Stimulated activated CD8-positive, alpha-beta memory T cell treated with anti-CD3 and anti-CD28 coated beads, Interleukin-2, amount 100 ng/mL, for 48 hours (primary cell): ENCODE results near the gene CD207.
A peak's percentile ranks its signal among the peaks of the same experiment; 100 is the strongest.

Experiments used
- DNase-seq, 2 donors: peaks; one replicate each; pipeline ENCODE4 v3.0.0-alpha.2; 2020; ENCODE audit warnings: low read depth in 2 of 2

CD207 gene

DNA sequence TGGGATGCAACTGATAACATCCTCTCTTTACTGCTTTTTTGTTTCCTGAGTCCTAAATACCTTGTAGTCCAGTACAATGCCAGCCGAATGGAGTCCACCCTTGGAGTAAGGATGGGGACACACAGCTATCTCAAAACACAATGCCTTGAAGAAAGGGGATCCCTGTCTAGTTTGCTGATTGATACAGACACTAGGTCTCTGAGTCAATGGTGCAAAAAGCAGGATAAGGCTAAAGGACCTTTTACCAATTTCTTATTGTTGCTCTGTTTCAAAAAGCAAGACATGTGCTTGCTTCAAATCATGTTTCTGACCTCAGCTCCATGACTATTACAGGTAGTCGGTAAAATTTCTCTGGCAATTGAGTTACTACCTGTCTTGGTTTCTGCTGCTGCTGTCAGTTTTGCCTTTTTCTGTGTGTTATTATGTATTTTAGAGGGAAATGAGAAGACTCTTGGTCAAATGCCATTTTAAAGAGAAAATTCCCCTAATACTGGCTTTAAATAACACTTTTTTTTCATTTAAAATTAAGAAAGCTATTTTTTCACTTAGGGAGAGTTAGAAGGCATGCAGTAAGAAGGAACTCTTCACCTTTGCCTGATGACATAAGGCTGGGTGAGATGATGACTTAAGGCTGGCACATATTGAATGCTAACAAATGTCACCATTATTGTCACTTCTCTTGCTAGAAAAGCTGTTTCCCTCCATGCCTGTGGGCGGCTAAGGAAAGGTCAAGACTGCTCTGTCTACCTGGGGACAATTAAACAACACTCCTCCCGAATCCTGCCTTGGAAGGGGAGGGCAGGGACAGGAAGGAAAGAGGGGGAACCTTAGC, 40.2 kb downstream of the CD207 start:
- no peak for DNase-seq

GRCh38 chr2:70793450-70793849, 42.2 kb downstream of the CD207 start:
- no peak for DNase-seq

- no peak for DNase-seq
Observed at GRCh38 chr2:70790136-70790828, 45.3 kb downstream of the CD207 start, which contains the start of gene FIGLA. FIGLA (minus strand) TSS chr2:70790643; CDS start chr2:70790638, 5 bp downstream.

DNA sequence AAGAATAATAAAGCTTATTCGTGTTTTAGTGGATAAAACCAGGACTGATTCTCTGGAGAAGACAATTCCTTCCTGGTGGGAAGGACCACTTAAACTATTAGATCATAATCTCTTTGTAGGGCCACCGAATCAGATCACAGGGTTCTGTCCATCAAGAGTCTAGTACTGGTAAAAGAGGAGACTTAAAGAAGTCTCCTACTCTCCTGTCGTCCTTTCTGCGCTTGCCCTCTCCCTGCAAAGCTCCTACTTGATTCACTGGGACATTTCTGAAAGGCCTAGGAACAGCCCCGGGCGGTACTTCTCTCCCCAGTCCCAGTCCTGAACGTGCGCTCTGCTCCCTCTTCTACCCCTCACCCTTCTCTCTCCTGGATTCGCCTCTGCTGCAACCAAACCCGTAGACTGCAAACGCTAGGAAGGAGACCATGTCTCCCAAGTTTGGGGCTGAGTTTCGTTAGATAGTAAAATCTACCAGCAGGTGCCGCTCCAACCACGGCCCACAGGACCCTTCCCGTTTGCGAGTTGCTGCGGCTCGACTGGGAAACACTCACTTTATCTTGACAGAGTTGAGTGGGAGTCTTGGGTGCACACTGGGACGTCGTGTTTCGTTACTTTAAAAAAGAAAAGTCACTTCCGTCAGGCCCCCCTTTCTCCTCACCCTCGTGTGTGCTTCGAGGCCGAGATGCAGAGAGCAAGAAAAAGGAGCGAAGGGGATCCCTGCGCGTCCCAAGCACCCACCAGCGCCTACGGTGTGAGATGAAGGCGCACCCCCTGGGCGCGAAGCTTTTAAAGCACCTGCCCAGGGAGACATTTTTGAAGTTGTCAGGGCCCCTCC, 46.1 kb downstream of the CD207 start:
- DNase-seq, result peak; percentile 46 to 62

GRCh38 chr2:70785137-70785911, 50.3 kb downstream of the CD207 start:
- no peak for DNase-seq

- no peak for DNase-seq
Observed at GRCh38 chr2:70784320-70784719, 51.3 kb downstream of the CD207 start.
